Stimulated activated CD8-positive, alpha-beta memory T cell treated with anti-CD3 and anti-CD28 coated beads, Interleukin-7, amount 100 ng/mL, for 24 hours (primary cell): ENCODE results near the gene AFAP1.

Source experiments
- DNase-seq: peaks from one replicate; pipeline ENCODE4 v3.0.0-alpha.2; 2020; ENCODE audit warnings: low read depth

Gene AFAP1

DNA sequence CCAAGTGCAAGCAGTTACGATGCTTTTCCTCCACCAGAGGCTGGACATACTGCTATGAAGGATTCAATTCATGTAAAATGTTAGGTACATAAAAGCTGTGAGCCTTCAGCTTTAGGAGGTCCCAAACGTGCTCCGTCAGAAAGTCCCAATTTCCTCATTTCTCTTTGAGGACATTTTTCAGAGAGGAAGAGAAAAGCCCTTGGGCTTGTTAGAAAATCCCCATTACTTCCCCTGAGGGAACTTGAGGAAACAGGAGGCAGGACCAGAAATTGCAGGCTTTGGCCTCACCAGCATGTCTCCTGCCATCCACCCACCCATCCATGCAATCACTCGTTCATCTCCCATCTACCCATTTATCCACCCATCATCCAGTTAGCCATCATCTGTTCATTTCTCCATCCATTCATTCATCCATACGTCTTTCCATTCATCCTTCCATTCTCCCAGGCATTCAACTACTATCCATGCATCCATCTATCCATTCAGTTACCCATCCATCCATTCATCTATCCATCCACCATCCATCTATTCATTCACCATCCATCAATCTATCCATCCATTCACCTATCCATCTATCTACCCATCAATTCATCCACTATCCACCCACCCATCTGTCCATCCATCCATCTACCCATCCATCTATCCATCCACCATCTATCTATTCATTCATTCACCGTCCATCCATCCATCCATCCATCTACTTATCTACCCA, 223.5 kb downstream of the AFAP1 start:
- DNase-seq, result no peak

DNA sequence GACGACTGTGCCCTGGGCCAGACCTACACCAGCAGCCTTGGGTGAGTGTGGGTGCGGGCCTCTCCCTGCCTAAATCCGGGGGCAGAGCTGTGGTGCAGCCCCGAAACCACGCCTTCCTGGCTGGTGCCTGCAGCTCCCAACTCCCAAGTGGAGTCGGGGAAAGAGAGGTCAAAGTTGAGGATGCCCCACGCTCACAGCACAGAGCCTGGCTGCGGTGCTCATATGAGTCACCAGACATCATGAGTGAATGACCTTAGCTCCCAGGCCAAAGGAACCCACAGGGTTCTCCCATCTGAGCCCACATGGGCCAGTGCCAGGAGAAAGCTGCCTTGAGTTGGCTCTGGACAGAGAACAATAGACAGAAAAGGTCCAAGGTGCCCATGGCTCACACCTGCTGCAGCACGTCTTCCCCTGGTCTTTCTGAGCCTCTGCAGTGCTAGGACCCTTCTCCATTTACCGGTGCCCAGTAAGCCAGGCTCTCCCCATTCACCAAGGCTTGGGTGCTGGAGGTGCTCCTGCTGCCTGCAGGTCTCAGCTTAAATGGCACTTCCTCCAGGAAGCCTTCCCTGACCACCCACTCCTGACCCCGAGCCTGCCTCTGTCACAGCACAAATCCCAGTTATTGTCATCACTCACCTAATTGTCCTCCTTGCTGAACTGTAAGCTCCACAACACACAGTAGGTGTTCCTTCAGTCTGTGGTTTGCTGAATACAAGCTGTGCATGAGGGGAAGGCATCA, 224.2 kb downstream of the AFAP1 start:
- no peak for DNase-seq

DNA sequence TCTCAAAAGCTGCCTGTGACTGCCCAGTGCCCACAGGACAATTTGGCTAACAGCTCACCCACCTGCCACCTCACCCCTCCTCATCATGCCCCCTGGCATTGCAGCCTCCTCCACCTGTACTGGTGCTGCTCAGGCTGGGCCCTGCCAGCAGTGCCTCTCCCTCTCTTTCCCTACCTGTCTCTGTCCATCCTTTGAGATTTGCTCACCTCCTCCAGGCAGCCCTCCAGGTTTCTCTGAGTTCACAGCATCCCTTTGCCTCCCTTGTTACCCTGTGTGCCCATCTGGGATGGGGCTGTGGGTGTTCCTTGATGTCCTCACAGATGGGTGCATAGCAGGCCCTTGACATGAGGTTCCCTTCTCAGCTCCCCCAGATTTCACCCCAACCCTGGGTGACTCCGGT, 224.9 kb downstream of the AFAP1 start:
- no peak for DNase-seq

DNA sequence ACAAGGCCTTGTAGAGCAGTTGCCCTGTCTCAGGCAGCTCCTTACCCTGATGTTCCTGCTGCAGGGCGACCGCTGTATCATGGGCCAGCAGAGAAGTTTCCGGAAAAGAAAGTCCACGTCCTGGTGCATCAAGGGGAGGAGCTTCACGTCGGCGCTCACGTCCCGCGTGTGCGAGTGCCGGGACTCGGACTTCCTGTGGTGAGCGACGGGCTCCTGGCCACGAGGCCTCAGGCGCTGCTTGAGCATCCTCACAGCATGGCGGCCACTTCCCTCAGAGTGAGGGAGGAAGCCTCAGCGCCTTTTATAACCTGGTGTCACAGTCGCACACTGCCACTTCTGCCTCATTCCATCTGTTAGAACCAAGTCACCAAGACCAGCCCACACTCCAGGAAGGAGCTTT, 225.5 kb downstream of the AFAP1 start:
- DNase-seq, result no peak

DNA sequence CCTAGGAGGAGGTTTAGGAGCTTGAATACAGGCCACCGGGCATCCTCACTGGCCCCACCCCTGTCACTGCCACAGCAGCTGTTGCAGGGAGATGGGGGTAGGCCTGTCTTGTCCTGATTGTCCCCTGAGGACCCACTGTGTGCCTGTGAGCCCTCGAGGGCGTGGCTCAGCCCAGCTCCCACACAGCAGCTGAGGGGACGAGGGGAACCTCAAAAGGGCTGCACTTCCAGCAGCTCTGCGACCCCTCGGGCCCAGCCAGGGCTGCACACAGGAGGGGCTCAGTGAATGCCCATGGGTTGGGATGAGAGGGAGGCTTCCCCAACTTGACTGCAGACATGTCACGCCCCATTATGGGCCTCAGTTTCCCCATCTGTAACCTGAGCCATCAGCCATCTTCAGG, 225.9 kb downstream of the AFAP1 start:
- no peak for DNase-seq

DNA sequence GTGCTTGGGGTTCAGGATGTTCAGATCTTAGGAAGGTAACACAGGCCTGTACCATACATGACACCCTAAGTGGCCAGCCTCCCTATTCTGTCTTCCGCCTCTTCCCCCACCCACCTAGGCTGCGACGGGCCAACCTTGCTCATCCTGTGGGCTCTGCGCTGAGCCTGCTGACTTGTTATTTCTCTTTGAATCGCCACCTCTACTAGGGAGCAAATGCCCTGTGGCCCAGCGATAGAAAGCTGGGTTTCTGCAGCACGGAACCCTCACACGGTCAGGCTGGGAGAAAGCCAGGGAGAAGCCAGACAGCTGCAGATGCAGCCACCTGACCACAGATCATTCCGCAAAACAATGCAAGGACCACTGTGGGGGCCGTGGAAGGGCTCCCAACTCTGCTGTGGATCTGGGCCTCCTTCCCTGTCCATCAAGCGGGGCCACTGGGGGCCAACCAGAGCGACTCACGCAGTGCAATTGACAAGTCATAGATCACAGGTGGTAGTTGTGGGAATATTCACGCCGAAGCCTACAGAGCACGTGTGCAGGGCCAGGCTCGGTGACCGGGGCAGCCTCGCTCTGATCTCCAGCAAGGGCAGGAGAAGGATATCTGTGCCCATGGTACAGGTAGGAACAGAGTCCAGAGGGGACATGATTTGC, 227.5 kb downstream of the AFAP1 start:
- DNase-seq, result no peak

DNA sequence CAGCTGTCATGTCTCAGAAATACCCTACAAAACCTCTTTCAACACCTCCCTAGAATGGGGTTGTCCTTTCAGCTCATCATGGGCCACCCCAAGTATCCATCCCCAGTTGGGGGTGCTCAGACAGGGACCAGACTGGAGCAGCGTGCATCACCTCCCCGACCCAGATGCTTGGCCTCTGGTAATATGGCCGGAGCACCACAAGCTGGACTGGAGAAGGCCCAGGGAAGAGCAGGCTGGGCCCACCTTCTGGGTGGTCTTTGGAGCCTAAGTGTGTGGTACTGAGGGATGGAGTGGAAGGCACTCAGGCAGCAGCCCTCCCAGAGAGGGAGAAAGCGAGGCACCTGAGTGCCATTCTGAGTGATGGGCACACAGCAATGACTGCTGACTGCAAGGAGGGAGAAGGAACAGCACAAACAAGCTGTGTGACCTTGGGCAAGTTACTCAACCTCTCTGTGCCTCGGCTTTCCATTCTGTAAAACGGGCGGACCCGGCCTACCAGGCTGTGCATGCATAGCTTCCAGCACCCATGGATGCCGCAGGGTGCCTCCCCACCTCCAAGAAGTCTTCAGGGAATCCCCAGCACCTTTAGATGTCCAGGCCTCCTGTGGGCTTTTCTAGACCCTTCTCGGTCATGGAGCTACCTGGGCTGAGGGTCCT, 228.2 kb downstream of the AFAP1 start:
- DNase-seq, result no peak

DNA sequence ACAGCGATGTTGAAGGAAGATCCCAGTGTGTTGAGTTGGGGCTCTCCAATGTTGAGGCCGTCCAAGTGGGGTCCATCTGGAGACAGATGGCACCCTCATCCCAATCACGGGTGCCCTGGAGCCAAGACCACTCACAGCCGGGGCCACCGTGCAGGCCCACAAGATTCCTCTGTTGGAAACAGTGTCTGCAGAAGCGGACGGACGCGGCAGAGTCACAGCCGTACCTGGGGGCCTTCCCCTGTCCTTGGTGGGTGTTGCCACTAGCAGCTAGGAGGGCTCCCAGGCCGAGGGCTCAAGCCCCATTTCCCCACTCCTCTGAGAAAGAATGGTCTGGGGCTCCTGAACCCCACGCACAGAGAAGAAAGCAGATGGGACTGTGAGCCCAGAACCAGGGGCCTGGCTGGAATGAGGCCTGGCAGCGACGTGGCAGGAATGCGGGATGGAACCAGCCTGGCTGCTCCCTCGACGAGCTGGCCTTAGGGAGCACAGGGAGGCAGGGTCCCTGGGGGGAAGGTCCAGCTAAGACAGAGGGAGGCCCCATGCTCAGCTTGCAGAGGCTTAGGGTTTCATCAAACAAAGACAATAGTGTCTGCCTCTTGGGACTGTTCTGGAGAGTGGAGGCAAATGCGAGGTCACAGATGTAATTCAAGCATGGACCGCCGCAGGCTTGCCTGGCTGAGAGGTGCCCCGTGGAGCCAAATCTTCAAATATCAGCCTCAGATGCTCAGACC, 228.9 kb downstream of the AFAP1 start:
- DNase-seq, result no peak

DNA sequence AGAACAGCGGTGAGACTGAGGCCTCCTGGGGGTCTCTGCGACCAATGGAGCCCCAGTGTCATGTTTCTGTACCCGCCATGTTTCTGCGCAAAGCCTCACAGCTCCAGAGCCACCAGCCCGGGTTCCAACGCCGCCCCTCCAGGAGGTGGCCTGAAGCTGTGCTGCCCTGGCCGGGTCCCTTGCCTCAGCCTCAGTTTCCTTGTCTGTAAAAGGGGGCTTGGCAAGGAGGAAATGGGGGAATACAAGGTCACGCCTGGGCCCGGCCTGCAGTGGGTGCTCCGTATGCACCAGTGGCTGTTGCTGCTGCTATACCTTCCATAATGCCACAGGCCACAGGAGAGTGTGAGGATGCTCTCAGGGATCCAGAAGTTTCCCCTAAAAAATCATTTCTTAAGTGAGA, 229.5 kb downstream of the AFAP1 start:
- no peak for DNase-seq

DNA sequence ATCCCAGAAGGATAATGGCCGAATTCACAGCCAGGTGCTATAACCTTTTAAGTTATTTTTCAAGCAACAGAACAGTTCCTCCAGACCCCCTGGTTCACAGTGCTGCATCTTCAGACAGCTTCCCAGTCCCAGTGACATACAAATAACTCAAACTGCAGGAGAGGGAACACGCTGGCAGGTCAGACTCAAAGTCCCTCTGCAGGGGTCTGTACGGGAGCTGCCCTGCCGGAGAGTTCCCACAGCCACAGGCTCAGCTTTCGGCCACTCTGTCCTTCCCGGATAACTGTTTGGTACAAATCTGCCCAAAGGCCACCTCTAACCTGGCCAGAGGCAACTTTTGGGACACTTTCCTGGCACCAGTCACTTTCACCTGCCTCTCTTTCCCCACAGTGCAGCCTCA, 230.2 kb downstream of the AFAP1 start:
- no peak for DNase-seq

DNA sequence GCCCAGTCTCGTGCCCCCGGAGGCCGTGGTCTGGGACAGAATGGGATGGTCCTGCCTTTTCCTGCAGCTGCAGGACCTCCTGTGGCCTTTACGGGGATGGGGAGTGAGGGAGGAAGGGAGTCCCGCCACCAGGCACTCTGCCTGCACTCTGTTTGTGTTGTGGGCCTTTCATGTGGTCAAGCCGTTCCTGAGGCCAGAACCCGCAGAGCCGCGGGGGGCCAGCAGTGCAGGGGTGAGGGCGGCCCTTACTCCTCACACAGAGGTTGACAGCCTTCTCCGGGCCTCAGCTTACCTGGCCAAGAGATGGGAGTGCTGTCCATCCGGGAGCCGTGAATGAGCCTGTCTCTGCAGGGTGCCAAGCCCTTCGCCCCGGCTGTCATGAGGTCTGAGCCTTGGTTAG, 230.7 kb downstream of the AFAP1 start:
- DNase-seq, result no peak
